Ascending aorta (tissue), 2 donors: Measurements from ENCODE around the gene SNX30. TPM values are rescaled to one million over a fixed set of nuclear protein-coding genes. Genes with fewer than 3 reads are reported as not detected.

ENCODE experiments used
- DNase-seq, 2 donors: peaks; one replicate each; pipeline ENCODE4 v3.0.0-alpha.2; 2019; ENCODE audit warnings: low spot score in 2 of 2
- H3K27ac ChIP-seq, 2 donors: fragments of 200-600 bp; sonication (generic); one replicate each; pipeline ENCODE4 v1.5.1; 2016 to 2017; ENCODE audit warnings: mild to moderate bottlenecking in 1 of 2
- H3K27me3 ChIP-seq: fragments of 200-600 bp; sonication (generic); one replicate; pipeline ENCODE4 v1.5.1; 2017
- H3K36me3 ChIP-seq, 2 donors: fragments of 200-600 bp; sonication (generic); one replicate each; pipeline ENCODE4 v1.5.1; 2016
- H3K4me1 ChIP-seq, 2 donors: fragments of 200-600 bp; sonication (generic); one replicate each; pipeline ENCODE4 v1.5.1; 2016 to 2017; ENCODE audit warnings: mild to moderate bottlenecking in 1 of 2
- H3K4me3 ChIP-seq, 2 donors: fragments of 200-600 bp; sonication (generic); one replicate each; pipeline ENCODE4 v1.5.1; 2016 to 2017; ENCODE audit warnings: mild to moderate bottlenecking in 1 of 2
- H3K9me3 ChIP-seq, 2 donors: fragments of 200-600 bp; sonication (generic); one replicate each; pipeline ENCODE4 v1.5.1; 2016
- CTCF ChIP-seq, 3 experiments: fragments of 200-600 bp in 2 of 3; fragments of 450-650 bp in 1 of 3; sonication (generic) in 2 of 3; IDR thresholded peaks; one replicate each; pipeline ENCODE4 v1.5.1; 2016 to 2019; ENCODE audit warnings: antibody characterized with exemption in 3 of 3, mild to moderate bottlenecking in 1 of 3, moderate library complexity in 1 of 3
- intact Hi-C: fragments of 100-400 bp; cut with DNase I; formaldehyde crosslinking; loops from one replicate; pipeline ENCODE4 v1.15.1; 2023
- total RNA-seq: library from RNA; depleted of rRNA; stranded (reverse); fragments of >200 nt; gene quantifications from one replicate; pipeline ENCODE4 v1.1.0, GENCODE V29; 2016

Gene SNX30
- total RNA-seq, 1 donor from 2014 or later, result 4.7 TPM

DNA sequence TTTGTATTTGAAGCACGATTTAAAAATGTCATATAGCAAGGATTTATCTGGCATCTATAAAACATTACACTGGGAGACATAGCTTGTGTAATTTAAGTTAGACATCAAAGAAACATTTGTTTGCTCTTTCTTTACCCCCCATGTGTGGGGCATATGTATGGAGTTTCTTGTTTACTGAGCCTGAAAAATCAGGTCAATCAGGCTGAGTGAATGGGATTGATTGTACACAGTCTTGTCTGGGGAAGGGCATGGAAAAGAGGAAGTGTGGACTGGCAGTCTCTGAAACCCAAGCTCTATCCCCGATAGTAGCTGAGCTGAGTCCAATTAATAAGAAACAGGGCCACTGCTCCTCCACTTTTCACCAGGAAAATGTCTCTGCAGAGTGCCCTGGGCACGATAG, 90.7 kb downstream of the SNX30 start:
- no peaks in the 10 kb centered on the region for H3K27me3 ChIP-seq
- H3K9me3 ChIP-seq, result no peaks in the 10 kb centered on the region
- no peaks in the 10 kb centered on the region for H3K4me1 ChIP-seq
- intact Hi-C loops, result loop anchor here (5.0 to 10.0 kb wide), 2 partner anchors 61 to 214 kb away; partner anchors contain the start of gene ZFP37
- TF ChIP-seq CTCF (IDR thresholded peaks at IDR 0.05), result no peak
- H3K27ac ChIP-seq, result no peak overlapping the region
- peaks cover 9 to 22% of the 10 kb centered on the region in 2 donors for H3K36me3 ChIP-seq
- H3K4me3 ChIP-seq, result no peak overlapping the region
- DNase-seq, result no peak

GRCh38 chr9:112842555-112842954, 92.0 kb downstream of the SNX30 start:
- intact Hi-C loops, result loop anchor here (5.0 to 10.0 kb wide), 2 partner anchors 60 to 212 kb away; partner anchors contain the start of gene ZFP37
- H3K27ac ChIP-seq, result no peak overlapping the region
- H3K27me3 ChIP-seq, result no peaks in the 10 kb centered on the region
- no peak overlapping the region for H3K4me3 ChIP-seq
- TF ChIP-seq CTCF (IDR thresholded peaks at IDR 0.05), result no peak
- peaks cover 9 to 12% of the 10 kb centered on the region in 2 donors for H3K36me3 ChIP-seq
- no peak for DNase-seq
- no peaks in the 10 kb centered on the region for H3K9me3 ChIP-seq
- H3K4me1 ChIP-seq, result no peaks in the 10 kb centered on the region

GRCh38 chr9:112844771-112845542, 94.4 kb downstream of the SNX30 start:
- H3K27ac ChIP-seq, result no peak overlapping the region
- no peaks in the 10 kb centered on the region for H3K36me3 ChIP-seq
- intact Hi-C loops, result loop anchor here (5.0 to 10.0 kb wide), 2 partner anchors 57 to 210 kb away; partner anchors contain the start of gene ZFP37
- H3K27me3 ChIP-seq, result no peaks in the 10 kb centered on the region
- no peaks in the 10 kb centered on the region for H3K4me1 ChIP-seq
- no peaks in the 10 kb centered on the region for H3K9me3 ChIP-seq
- peak in 1 of 2 donors; percentile 86 for DNase-seq
- H3K4me3 ChIP-seq, result no peak overlapping the region
- TF ChIP-seq CTCF (IDR thresholded peaks at IDR 0.05), result peak; percentile 80 to 97 (median 97)

DNA sequence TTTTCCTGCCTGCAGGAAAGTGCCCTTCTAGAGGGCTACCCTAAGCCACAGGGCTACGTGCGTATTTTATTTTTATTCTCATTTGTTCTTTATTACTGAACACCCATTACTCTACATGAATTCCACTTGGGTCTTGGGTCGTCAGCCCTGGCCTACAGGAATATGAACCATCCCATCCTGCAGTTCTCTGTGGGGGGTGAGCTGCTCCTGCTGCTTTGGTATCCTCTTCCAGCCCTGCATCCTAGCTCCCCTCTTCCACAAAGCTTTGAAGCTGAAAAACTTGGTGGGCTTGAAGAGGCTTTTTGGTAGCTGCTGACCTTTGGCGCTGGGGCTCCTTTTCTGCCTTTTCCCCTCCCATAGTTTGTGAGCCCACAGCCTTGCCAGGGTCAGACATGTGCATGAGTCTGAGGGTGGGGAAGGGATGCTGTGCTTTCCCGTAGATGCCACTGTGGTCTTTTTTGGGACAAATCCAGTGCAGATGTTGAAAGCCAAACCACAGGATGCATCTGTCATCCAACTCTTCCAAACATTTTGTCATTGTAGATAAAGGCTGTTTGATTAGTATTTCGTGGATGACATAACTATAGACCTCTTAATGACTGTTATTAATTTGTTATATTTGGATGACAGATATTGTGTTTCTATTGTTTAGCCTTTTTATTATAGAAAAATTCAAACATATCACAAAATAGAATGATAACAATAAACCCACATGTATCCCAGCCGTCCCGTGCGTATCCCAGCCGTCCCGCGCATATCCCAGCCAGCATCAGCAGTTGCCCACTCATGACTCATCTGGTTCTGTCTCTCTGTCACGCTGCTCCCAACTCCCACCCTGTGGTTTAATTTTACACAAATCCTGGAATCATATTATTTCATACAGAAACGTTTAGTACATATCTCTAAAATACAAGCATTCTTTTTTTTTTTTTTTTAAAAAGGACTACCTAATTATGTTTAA, 96.2 kb downstream of the SNX30 start:
- H3K4me3 ChIP-seq, result no peak overlapping the region
- no peaks in the 10 kb centered on the region for H3K27me3 ChIP-seq
- no peaks in the 10 kb centered on the region for H3K4me1 ChIP-seq
- DNase-seq, result no peak
- H3K27ac ChIP-seq, result no peak overlapping the region
- no peaks in the 10 kb centered on the region for H3K9me3 ChIP-seq
- intact Hi-C loops, result loop anchor here (10.0 kb wide), 1 partner anchor 208 kb away; the partner anchor contains the start of gene ZFP37
- H3K36me3 ChIP-seq, result peaks cover 0 to 7% of the 10 kb centered on the region in 2 donors
- TF ChIP-seq CTCF (IDR thresholded peaks at IDR 0.05), result no peak

DNA sequence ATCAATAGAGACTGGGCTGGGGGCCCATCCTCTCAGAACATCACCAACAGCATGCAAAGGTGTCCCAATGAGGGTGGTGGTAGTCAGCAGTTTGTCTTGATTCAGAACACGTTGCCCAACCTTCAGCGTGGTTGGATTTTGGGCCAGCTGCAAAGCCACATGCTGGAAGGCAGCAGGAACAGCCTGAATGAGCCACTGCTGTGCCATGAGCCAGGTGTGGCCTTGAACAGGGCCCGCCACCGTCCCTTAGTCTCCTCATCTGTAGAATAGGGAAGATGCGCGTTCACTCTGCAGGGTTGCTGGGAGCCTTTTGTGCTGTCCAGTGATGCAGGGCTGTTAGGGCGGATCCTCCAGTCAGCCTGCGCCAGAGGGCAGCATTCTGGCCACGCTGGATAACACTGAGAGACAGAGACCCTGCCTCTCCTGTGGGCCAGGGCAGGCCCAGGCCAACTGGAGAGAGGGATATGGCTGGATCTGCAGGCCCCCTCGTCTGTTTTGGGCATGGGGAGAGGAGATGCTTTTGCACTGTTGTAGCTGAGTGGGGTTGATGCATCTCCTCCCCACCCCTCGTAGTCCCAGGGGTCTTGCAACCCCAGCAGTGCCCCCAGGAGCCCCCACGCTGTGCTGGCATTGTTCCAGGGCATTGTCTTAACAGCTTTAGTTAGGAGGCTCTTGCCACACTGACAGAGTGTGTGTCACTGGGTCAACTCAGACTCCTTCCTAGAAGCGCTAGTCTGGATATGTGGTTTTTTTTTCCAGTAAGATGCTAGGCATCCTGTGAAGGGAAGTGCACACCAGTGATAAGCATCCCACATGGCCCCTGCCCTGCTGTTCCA, 98.0 kb downstream of the SNX30 start:
- Histone ChIP-seq H3K4me3 (no peak overlapping the region), H3K9me3 (no peaks in the 10 kb centered on the region), H3K4me1 (no peaks in the 10 kb centered on the region), H3K27me3 (no peaks in the 10 kb centered on the region), H3K27ac (no peak overlapping the region), H3K36me3 (peaks cover 0 to 9% of the 10 kb centered on the region in 2 donors)
- DNase-seq, result no peak
- TF ChIP-seq CTCF (IDR thresholded peaks at IDR 0.05), result no peak
- intact Hi-C loops, result loop anchor here (10.0 kb wide), 1 partner anchor 206 kb away; the partner anchor contains the start of gene ZFP37
